ENCODE data around the gene ENO2. TPM values are rescaled to one million over a fixed set of nuclear protein-coding genes. Genes with fewer than 3 reads are reported as not detected.

ENO2 gene
- total RNA-seq, 1 experiment from 2014 or later: 166 TPM

DNA sequence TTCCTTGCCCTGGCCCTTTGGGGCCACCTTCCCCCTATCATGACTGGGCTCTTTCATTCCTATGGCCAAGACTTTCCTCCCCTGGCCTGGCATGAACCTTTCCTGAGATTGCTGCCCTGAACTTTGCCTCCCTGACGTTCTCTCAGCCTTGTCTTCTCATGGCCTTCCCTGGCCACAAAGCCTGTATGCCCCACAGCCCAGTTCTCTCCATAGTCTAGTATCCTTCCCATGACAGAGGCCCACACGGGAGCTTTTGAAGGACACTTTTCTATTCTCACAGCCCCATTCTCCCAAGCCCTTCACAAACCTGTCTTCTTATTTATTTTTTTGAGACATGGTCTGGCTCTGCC is 24.8 kb downstream of the ENO2 start:
- no peak overlapping the region for H2AFZ ChIP-seq (ENCODE audit: low read length)
- H3K4me1 ChIP-seq (ENCODE audit: insufficient read depth, low read length): no peaks in the 10 kb centered on the region
- no peak overlapping the region for H2BK120ac ChIP-seq (ENCODE audit: low read depth, low read length, poor library complexity, severe bottlenecking)
- H3K14ac ChIP-seq (ENCODE audit: insufficient read depth, low read length): no peak overlapping the region
- H2BK5ac ChIP-seq (ENCODE audit: insufficient read length, low read length): no peak overlapping the region
- H2AK5ac ChIP-seq (ENCODE audit: insufficient read length, low read length): no peak overlapping the region
- no peak overlapping the region for H3T11ph ChIP-seq (ENCODE audit: low read length)
- no peak overlapping the region for H4K8ac ChIP-seq (replicated peaks; ENCODE audit: insufficient read length, low read depth, low read length)
- H3K9ac ChIP-seq (ENCODE audit: extremely low read depth, insufficient read length, low read length): no peak overlapping the region
- Mint-ChIP-seq H3K4me1 (peaks cover 24 to 38% of the 10 kb centered on the region in 2 experiments), H3K4me3 (peak overlapping the region; percentile 40 to 61), H3K9me3 (no peaks in the 10 kb centered on the region; a peak in 2 of 5 replicates), H3K36me3 (ENCODE audit: insufficient read depth in 1 of 3, low read depth in 3 of 3) (peaks cover 29 to 75% (median 51%) of the 10 kb centered on the region in 3 experiments), H3K27me3 (ENCODE audit: low read depth) (no peaks in the 10 kb centered on the region; the same call in 1 of the 2 replicates), H3K27ac (peak overlapping the region; percentile 21 to 90 (median 57); a peak in 6 of 7 replicates)
- H3K9me3 ChIP-seq (ENCODE audit: control insufficient read depth, low read depth, low read length): no peaks in the 10 kb centered on the region
- no peaks in the 10 kb centered on the region for H3K79me1 ChIP-seq (ENCODE audit: insufficient read depth, low read depth, low read length, poor library complexity, severe bottlenecking)
- H3K27ac ChIP-seq (ENCODE audit: insufficient read length, low read depth, low read length): no peak overlapping the region
- no peak overlapping the region for H2BK12ac ChIP-seq (ENCODE audit: insufficient read length, low read depth, low read length)
- H3K4me2 ChIP-seq (ENCODE audit: insufficient read depth, insufficient read length, low read length): no peak overlapping the region
- peak overlapping the region; percentile 50 for H4K91ac ChIP-seq (ENCODE audit: insufficient read length, low read depth, low read length)
- H4K5ac ChIP-seq (ENCODE audit: insufficient read length, low read depth, low read length): peak overlapping the region; percentile 49
- no peak overlapping the region for H3K56ac ChIP-seq (ENCODE audit: insufficient read length, low read depth, low read length)
- peaks cover 9% of the 10 kb centered on the region for H3K23me2 ChIP-seq (ENCODE audit: insufficient read length, low read depth, low read length, poor library complexity, severe bottlenecking)
- no peaks in the 10 kb centered on the region for H4K20me1 ChIP-seq (ENCODE audit: control insufficient read depth, insufficient read depth, insufficient read length)
- no peaks in the 10 kb centered on the region for H3K79me2 ChIP-seq (ENCODE audit: insufficient read depth, low read length)
- no peak overlapping the region for H2BK15ac ChIP-seq (ENCODE audit: low read depth, low read length)
- TF ChIP-seq, protein P1, sequence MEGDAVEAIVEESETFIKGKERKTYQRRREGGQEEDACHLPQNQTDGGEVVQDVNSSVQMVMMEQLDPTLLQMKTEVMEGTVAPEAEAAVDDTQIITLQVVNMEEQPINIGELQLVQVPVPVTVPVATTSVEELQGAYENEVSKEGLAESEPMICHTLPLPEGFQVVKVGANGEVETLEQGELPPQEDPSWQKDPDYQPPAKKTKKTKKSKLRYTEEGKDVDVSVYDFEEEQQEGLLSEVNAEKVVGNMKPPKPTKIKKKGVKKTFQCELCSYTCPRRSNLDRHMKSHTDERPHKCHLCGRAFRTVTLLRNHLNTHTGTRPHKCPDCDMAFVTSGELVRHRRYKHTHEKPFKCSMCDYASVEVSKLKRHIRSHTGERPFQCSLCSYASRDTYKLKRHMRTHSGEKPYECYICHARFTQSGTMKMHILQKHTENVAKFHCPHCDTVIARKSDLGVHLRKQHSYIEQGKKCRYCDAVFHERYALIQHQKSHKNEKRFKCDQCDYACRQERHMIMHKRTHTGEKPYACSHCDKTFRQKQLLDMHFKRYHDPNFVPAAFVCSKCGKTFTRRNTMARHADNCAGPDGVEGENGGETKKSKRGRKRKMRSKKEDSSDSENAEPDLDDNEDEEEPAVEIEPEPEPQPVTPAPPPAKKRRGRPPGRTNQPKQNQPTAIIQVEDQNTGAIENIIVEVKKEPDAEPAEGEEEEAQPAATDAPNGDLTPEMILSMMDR (conservative IDR thresholded peaks at IDR 0.05): no peak
- DNase-seq: no peak
- WGBS (ENCODE audit: extremely low coverage, insufficient read length, low lambda C conversion rate): no CpG with 5 or more reads among the region's 2 CpGs
- H3K18ac ChIP-seq (ENCODE audit: insufficient read length, low read depth, low read length): peak overlapping the region; percentile 58
- H2BK20ac ChIP-seq (ENCODE audit: low read depth, low read length, poor library complexity, severe bottlenecking): no peak overlapping the region
- no peak overlapping the region for H3K23ac ChIP-seq (ENCODE audit: insufficient read length, low read depth, low read length)
- H3K4ac ChIP-seq (ENCODE audit: low read depth, low read length): no peak overlapping the region; the same call in 1 of the 2 replicates
- H3K27me3 ChIP-seq (ENCODE audit: insufficient read depth, low read length): no peaks in the 10 kb centered on the region

All from H9 (cell line).